ENCODE data around the gene XYLT1. TPM values are rescaled to one million over a fixed set of nuclear protein-coding genes. Genes with fewer than 3 reads are reported as not detected.
A peak's percentile ranks its signal among the peaks of the same experiment; 100 is the strongest.

XYLT1 gene
- total and polyA plus RNA-seq, 10 of the 15 experiments (the other 5 are each of a cell fraction or from before 2014, with no cell fraction given): 0.88 to 14.8 (median 5.8) TPM

- 0 out of 2 replicates have a peak, but pooled peaks have one; percentile 22 for TF ChIP-seq RELB (IDR thresholded peaks at IDR 0.05; ENCODE audit: low read depth)
- TF ChIP-seq CTCF (IDR thresholded peaks at IDR 0.05 in 2 of 3, conservative IDR thresholded peaks at IDR 0.05 in 1 of 3; ENCODE audit: control insufficient read depth in 2 of 3, extremely low read depth in 1 of 3, insufficient read depth in 1 of 3, low read depth in 3 of 3, low read length in 3 of 3): peak; percentile 49 to 64 (median 50); a peak in 5 of 6 replicates
- no peak for TF ChIP-seq ESRRA (IDR thresholded peaks at IDR 0.05; ENCODE audit: low read length)
- TF ChIP-seq ASH2L (IDR thresholded peaks at IDR 0.05; ENCODE audit: borderline replicate concordance, low read depth): no peak
- peak; percentile 65; the same call in 1 of the 2 replicates for TF ChIP-seq TCF3 (IDR thresholded peaks at IDR 0.05; ENCODE audit: borderline replicate concordance, insufficient read depth, low read depth, low read length)
- no peak for TF ChIP-seq SIN3A (IDR thresholded peaks at IDR 0.05; ENCODE audit: low read depth, low read length)
- no peak for TF ChIP-seq ELK1 (IDR thresholded peaks at IDR 0.05; ENCODE audit: low read depth, low read length)
- no peak for TF ChIP-seq POLR2AphosphoS2 (IDR thresholded peaks at IDR 0.05; ENCODE audit: low read depth, low read length)
- TF ChIP-seq MLLT1 (IDR thresholded peaks at IDR 0.05): no peak
- TF ChIP-seq FOS (IDR thresholded peaks at IDR 0.05; ENCODE audit: borderline replicate concordance, extremely low read depth, insufficient read length): no peak
- TF ChIP-seq BMI1 (IDR thresholded peaks at IDR 0.05; ENCODE audit: borderline replicate concordance): no peak
- TF ChIP-seq SPI1 (IDR thresholded peaks at IDR 0.05; ENCODE audit: borderline replicate concordance, insufficient read depth, low read depth, low read length): no peak
- TF ChIP-seq FOXM1 (IDR thresholded peaks at IDR 0.05; ENCODE audit: low read depth, low read length): no peak
- no peak for TF ChIP-seq NFYA (IDR thresholded peaks at IDR 0.05; ENCODE audit: borderline replicate concordance, low read depth, low read length)
- no peak for TF ChIP-seq NFYB (IDR thresholded peaks at IDR 0.05; ENCODE audit: insufficient read depth, low read depth, low read length)
- TF ChIP-seq RELA (IDR thresholded peaks at IDR 0.05; ENCODE audit: borderline replicate concordance, partially characterized antibody): no peak
- TF ChIP-seq RUNX3 (IDR thresholded peaks at IDR 0.05; ENCODE audit: low read length): no peak; the same call in 1 of the 2 replicates
- no peak for TF ChIP-seq NFXL1 (IDR thresholded peaks at IDR 0.05; ENCODE audit: borderline replicate concordance)
- no peak for TF ChIP-seq ATF2 (IDR thresholded peaks at IDR 0.05; ENCODE audit: low read length)
- no peak for TF ChIP-seq PAX8 (IDR thresholded peaks at IDR 0.05)
- 0 out of 2 replicates have a peak, but pooled peaks have one; percentile 22 for TF ChIP-seq RFX5 (IDR thresholded peaks at IDR 0.05; ENCODE audit: low read depth, low read length)
Measured at GRCh38 chr16:17476414-17477259, 5.9 kb upstream of the XYLT1 start (continued).

All from GM12878 (cell line).